Measurements from ENCODE around the gene SCN5A. TPM values are rescaled to one million over a fixed set of nuclear protein-coding genes. Genes with fewer than 3 reads are reported as not detected.
"Not testable (repeated sequence)": the region's sequence is repeated elsewhere in the genome, so short reads cannot be mapped to it uniquely, and the experiment has no call there.

Gene SCN5A
- polyA plus RNA-seq, 3 donors from 2014 or later = not detected

DNA sequence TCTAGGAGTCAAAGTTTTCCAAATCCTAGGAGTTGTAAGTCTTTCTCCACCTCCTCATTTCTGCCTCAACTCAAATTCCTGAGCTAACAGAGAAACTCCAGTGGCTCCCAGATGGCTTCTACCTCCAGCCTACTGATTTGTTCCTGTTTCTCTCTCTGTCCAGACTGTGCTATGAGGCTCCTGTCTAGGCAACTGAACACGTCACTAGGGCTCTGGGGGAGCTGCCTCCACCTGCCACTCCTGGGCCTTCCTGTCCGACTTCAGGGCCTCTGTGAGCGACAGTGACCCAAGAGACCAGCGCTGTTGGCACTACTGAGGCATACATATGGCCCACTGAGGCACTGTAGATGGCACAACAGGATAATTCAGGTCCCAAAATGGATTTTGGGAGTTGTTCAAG lies 82.0 kb downstream of the SCN5A start:
- Mint-ChIP-seq H3K9me3 (no peaks in the 10 kb centered on the region), H3K36me3 (no peaks in the 10 kb centered on the region), H3K4me1 (no peaks in the 10 kb centered on the region), H3K27ac (no peak overlapping the region), H3K27me3 (ENCODE audit: low read depth in 3 of 3) (peaks cover 0 to 3% (median 1%) of the 10 kb centered on the region in 3 donors), H3K4me3 (no peak overlapping the region)
- no peak for DNase-seq

DNA sequence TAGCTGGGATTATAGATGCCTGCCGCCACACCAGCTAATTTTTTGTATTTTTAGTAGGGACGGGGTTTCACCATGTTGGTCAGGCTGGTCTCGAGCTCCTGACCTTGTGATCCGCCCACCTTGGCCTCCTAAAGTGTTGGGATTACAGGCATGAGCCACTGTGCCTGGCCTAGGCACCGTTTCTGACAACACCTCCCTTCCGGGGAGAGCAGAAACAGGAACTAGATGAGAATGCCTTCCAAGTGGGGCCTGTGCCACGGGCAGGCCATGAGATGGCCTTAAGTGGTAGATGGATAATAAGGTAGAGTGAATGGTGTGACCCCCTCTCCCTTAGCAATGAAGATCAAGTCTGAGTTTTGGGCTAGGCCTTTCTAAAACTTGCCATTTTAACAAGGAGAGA lies 82.7 kb downstream of the SCN5A start:
- not testable (repeated sequence) for H3K9me3 Mint-ChIP-seq; H3K27ac Mint-ChIP-seq; H3K4me3 Mint-ChIP-seq; H3K4me1 Mint-ChIP-seq; H3K36me3 Mint-ChIP-seq; DNase-seq; H3K27me3 Mint-ChIP-seq (ENCODE audit: low read depth in 3 of 3)

DNA sequence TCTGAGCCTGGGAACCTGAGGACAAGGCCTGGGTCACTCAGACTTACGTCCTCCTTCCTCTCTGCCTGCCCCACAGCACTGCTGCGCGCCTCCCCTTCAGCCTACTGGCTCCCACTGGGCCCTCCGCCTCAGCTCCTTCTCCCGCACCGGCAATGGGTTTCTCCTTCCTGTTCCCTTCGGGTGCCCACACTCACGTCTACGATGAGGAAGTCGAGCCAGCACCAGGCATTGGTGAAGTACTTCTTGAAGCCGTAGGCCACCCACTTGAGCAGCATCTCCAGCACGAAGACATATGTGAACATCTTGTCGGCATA lies 83.3 kb downstream of the SCN5A start:
- Mint-ChIP-seq H3K9me3 (no peaks in the 10 kb centered on the region), H3K36me3 (no peaks in the 10 kb centered on the region), H3K4me1 (no peaks in the 10 kb centered on the region), H3K27me3 (ENCODE audit: low read depth in 3 of 3) (peaks cover 0 to 3% (median 1%) of the 10 kb centered on the region in 3 donors), H3K4me3 (no peak overlapping the region), H3K27ac (no peak overlapping the region)
- DNase-seq = no peak

DNA sequence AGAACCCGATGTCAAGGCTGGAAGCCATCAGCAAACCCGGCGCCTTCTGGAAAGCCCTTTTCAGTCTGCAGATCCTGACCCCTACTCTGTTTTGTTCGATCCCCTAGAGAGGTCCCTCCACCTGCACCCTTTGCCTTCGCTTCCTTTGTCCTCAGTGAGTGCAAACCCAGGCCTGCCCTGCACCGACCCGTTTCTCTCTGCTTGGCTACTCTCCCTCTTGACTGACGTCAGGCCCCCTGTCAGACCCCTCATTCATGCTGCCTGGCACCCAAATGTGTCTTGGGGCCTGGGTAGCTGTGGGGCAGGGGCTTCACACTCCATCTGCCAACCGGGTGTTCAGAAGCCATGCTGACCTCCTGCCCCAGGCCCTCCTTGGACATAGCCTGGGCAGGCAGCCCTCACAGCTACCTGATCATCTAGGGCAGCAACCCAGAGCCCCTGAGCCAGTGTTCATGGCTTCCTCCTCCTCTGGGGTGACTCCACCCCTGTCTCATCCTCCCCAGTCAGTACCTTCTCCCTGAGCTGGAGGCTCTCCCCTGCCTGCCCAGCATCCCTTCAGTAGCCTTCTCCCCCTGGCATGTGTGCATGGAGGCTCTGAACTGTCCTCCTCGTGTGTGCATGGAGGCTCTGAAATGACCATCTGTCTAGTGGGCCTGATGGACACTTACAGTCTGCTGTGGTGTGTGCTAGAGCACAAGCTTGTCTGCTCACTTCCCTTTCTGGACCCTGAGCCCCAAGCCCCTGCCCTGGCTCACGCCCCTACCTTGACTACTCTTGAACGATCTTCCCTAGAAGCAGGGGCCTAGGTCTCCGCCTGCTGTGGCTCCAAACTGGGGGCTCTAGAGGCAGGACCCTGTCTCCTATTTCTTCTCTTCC lies 83.9 kb downstream of the SCN5A start:
- Mint-ChIP-seq H3K36me3 (no peaks in the 10 kb centered on the region), H3K9me3 (no peaks in the 10 kb centered on the region), H3K27ac (peak overlapping the region in 1 of 6 donors; percentile 58), H3K4me3 (no peak overlapping the region), H3K4me1 (no peaks in the 10 kb centered on the region), H3K27me3 (ENCODE audit: low read depth in 3 of 3) (peaks cover 0 to 3% (median 0%) of the 10 kb centered on the region in 3 donors)
- DNase-seq = no peak

DNA sequence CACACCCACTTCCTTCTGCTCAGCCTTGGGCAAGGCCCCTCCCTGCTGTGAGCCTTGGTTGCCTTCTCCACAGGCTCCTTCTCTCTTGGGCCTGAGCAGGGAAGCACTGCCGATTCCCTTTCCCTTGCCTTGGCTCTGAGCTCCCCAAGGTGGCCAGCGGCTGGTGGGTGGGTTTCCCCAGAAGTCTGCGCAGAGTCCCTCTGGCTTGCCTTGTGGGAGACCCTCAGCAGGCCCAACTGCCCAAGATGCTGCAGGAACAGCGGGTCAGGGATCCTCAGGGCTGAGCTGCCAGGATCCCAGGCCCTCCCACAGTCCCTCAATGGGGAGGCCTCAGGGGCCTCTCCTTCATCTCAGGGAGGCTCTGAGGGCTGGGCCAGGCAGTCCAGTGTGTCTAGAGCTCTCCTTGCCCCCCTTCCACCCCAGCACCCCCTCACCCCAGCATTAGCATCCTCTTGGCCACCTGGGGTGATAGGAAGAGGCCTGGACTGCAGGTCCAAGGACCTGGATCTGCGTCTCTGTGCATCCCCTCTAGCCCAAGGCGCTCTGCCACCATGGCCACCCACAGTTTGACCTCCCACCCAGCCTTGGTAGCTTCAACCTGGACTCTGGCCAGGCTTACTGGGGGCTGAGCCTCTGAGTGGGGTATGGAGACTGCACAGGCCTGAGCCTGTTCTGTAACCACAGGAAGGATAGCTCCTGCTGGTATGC lies 84.7 kb downstream of the SCN5A start:
- Mint-ChIP-seq H3K9me3 (no peaks in the 10 kb centered on the region), H3K4me3 (no peak overlapping the region), H3K36me3 (no peaks in the 10 kb centered on the region), H3K4me1 (no peaks in the 10 kb centered on the region), H3K27me3 (ENCODE audit: low read depth in 3 of 3) (peaks cover 0 to 3% (median 0%) of the 10 kb centered on the region in 3 donors), H3K27ac (no peak overlapping the region)
- DNase-seq = no peak

DNA sequence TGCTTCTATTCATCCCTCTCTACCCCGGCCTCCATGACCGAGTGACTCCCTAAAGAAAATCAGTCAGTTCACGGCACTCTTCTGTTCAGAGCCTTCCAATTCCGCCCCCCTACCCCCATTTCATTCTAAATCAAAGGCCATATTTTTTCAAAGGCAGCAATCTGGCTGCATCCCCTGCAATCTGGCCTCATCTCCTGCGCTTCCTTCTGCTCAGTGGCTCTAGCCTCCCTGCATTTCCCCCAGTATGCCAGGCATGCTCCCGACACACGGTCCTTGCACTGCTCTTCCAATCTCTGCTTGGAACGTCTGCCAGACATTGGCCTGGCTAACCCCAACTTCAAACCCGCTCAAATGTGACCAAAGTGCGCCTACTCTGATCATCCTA lies 85.6 kb downstream of the SCN5A start:
- no peak for DNase-seq
- no peaks in the 10 kb centered on the region for H3K4me1 Mint-ChIP-seq
- H3K27me3 Mint-ChIP-seq (ENCODE audit: low read depth in 3 of 3) = peaks cover 0 to 3% (median 0%) of the 10 kb centered on the region in 3 donors
- H3K27ac Mint-ChIP-seq = no peak overlapping the region
- no peak overlapping the region for H3K4me3 Mint-ChIP-seq
- no peaks in the 10 kb centered on the region for H3K9me3 Mint-ChIP-seq
- H3K36me3 Mint-ChIP-seq = no peaks in the 10 kb centered on the region

DNA sequence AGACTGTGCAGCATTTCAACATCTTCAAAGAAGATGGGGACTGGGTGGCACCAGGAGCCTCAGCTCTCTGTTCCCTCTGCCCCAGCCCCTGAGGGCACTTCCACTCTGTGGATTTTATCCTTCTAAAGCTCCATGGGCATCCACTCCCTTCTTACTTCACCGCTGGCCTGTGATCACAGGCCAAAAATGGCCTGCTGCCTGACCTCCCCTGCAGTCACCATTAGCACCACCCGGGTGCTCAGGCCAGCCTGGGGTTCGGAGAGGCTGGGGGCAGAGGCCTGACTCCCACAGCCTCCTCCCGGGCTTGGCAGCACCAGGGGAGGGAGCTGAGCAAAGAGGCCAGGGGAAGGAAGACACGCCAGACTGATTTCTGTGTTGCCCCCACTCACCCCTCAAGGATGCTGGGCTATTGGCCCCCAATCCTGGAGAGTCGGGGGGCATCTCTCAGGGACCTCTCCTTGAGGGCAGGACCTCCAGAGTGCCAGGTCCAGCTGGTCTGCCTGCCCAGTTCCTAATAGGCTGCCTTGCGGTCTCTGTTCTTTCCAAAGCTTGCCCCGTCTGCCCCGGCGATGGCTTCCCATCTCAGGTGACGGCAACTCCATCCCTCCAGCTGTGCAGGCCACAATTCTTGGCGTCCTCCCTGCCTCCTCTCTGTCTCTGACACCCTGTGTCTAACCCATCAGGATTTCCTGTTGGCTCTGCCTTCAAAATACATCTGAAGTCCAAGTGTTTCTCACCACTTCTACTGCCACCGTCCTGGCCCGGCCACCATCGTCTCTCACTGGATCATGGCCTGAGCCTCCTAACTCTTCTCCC lies 86.2 kb downstream of the SCN5A start:
- DNase-seq = no peak
- H3K4me1 Mint-ChIP-seq = no peaks in the 10 kb centered on the region
- no peak overlapping the region for H3K4me3 Mint-ChIP-seq
- H3K9me3 Mint-ChIP-seq = no peaks in the 10 kb centered on the region
- no peaks in the 10 kb centered on the region for H3K36me3 Mint-ChIP-seq
- H3K27ac Mint-ChIP-seq = no peak overlapping the region
- peaks cover 0 to 3% (median 0%) of the 10 kb centered on the region in 3 donors for H3K27me3 Mint-ChIP-seq (ENCODE audit: low read depth in 3 of 3)

DNA sequence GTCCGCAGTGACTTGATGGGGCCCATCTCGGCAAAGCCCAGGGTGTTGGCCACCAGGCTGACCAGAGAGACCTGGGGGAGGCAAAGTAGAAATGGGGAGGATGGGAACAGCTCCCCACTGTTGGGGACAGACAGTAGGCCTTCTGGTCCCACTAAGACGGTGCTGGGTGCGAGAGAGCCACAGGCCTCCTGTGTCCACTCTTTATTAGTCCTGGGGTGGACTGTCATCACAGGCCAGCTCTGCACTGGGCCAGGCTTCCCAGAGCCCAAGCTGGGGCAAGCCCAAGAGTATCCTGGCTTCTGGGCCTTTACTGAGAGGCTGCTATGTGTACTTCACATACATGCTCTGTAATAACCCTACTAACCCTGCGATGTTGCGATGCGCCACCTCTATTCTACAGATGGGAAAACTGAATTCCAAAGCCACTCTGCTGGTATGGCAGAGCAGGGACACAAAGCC lies 87.0 kb downstream of the SCN5A start:
- no peak overlapping the region for H3K4me3 Mint-ChIP-seq
- no peak for DNase-seq
- H3K27me3 Mint-ChIP-seq (ENCODE audit: low read depth in 3 of 3) = peaks cover 0 to 3% (median 0%) of the 10 kb centered on the region in 3 donors

DNA sequence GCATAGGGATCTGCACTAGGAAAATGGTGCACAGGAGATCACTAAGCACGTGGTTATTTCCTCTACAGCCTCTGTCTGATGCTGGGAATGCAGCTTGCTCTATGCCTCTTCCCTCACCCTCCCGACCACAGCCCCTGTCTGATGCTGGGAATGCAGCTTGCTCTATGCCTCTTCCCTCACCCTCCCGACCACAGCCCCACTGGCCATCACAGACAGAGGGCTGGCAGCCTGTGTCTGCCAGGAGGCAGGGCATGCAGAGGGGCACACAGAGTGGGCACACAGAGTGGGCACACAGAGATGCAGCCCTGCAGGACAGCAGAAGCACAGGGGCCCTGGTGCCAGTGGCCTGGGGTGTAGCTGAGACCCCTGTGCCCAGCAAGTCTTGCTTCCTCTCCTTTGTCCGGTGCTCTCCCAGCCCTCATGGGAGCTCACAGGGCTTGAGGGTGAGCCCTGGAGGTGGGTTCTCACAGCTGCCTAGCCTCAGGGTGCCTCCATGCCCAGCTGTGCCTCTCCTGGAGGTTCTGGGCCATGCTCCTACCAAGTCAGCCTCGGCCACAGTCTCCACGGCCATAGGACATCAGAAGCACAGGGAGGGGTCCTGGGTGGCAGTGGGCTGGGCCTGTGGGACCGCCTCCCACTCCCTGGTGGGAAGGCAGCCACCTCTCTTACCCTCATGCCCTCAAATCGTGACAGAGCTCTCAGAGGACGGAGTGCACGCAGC lies 87.6 kb downstream of the SCN5A start:
- Mint-ChIP-seq H3K4me1 (no peaks in the 10 kb centered on the region), H3K36me3 (no peaks in the 10 kb centered on the region), H3K27me3 (ENCODE audit: low read depth in 3 of 3) (peaks cover 0 to 3% (median 0%) of the 10 kb centered on the region in 3 donors), H3K4me3 (no peak overlapping the region), H3K9me3 (no peaks in the 10 kb centered on the region), H3K27ac (no peak overlapping the region)
- DNase-seq = no peak

More for the DNA sequence above, 87.0 kb downstream of the SCN5A start:
- H3K27ac Mint-ChIP-seq = no peak overlapping the region
- H3K36me3 Mint-ChIP-seq = no peaks in the 10 kb centered on the region
- no peaks in the 10 kb centered on the region for H3K9me3 Mint-ChIP-seq
- H3K4me1 Mint-ChIP-seq = no peaks in the 10 kb centered on the region

DNA sequence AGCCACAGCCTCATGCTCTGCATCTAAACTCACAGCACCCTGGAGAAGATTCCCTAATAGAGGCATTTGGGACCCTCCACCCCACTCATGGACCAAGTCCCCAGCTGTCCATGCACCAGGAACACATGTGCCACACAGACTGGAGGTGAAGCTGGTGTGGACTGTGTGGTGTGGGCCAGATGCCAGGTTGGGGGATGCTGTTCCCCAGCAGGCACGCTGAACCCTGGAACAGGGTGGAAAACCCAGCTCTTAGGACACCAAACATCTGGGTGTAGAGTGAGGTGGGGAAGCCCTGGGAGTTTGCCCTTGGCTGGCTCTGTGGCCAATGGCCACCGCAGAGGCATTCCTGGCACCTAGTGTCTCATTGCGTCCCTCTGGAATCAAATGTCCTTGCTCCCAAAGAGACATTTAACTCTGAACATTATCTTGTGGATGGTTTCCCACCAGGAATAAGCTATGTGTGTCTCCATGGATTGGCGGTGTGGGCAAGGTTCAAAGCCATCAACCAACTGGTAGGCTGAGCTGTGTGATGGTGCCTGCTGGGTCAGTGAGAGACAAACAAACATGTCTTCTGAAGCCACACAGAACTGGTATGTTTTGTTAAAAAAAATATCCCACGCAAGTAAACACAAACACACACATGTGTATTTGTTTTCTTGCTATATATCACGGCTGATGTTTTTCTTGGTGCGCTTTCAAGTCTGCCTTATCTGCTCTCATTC lies 88.3 kb downstream of the SCN5A start:
- Mint-ChIP-seq H3K4me3 (no peak overlapping the region), H3K27ac (no peak overlapping the region), H3K27me3 (ENCODE audit: low read depth in 3 of 3) (peaks cover 0 to 3% (median 2%) of the 10 kb centered on the region in 3 donors), H3K9me3 (no peaks in the 10 kb centered on the region), H3K4me1 (no peaks in the 10 kb centered on the region), H3K36me3 (no peaks in the 10 kb centered on the region)
- no peak for DNase-seq

DNA sequence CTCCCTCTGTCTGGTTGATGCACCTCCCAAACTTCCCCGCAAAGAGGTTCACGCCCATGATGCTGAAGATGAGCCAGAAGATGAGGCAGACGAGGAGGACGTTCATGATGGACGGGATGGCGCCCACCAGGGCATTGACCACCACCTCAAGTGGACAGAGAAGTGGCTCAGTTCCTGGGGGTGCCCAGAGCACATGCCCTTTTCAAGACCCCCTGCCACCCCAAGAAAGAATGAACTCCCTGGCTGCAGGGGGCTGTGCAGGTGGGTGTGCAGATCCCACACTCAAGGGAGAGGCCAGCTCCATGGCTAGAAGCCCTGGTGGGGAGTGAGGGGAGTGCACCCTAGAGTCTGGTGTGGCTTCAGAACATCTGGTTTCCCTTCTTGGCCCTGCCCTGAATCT lies 89.2 kb downstream of the SCN5A start:
- no peak overlapping the region for H3K27ac Mint-ChIP-seq
- no peaks in the 10 kb centered on the region for H3K4me1 Mint-ChIP-seq
- no peak overlapping the region for H3K4me3 Mint-ChIP-seq
- DNase-seq = no peak
- peaks cover 0 to 3% (median 2%) of the 10 kb centered on the region in 3 donors for H3K27me3 Mint-ChIP-seq (ENCODE audit: low read depth in 3 of 3)
- H3K36me3 Mint-ChIP-seq = no peaks in the 10 kb centered on the region
- peaks cover 0 to 2% (median 0%) of the 10 kb centered on the region in 6 donors for H3K9me3 Mint-ChIP-seq

DNA sequence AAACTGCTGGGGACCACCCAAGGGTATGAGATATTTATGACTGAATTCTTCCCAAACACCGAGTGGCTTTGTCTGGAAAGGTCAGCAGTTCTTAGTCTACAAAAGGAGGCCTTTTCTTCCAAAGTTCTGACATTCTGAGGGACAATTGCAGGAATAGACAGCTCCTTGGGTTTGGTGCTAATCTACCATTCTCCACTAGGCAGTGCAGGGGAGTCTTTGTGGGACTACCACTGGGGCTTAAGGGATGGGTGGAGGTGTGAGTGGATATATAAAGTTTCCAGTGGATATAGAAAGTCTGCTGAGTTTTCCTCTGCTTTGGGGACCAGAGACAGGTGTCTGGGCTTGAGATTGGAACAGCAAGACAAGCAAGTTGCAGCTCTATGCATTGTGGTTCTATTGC lies 90.6 kb downstream of the SCN5A start:
- DNase-seq = no peak
- no peak overlapping the region for H3K27ac Mint-ChIP-seq
- no peak overlapping the region for H3K4me3 Mint-ChIP-seq
- H3K9me3 Mint-ChIP-seq = peaks cover 0 to 2% (median 0%) of the 10 kb centered on the region in 6 donors
- no peaks in the 10 kb centered on the region for H3K4me1 Mint-ChIP-seq
- H3K27me3 Mint-ChIP-seq (ENCODE audit: low read depth in 3 of 3) = peaks cover 0 to 3% (median 2%) of the 10 kb centered on the region in 3 donors
- H3K36me3 Mint-ChIP-seq = no peaks in the 10 kb centered on the region

Measured in immature natural killer cell (primary cell).